T-helper 2 cell treated with Interferon-gamma antibody and Interleukin-4, amounts not matched to agents 5 μg/mL and 100 μg/mL, for 36 hours (primary cell): Measurements from ENCODE around the gene PACSIN1.

Source experiments
- DNase-seq: peaks from one replicate; pipeline ENCODE4 v3.0.0; 2021; ENCODE audit warnings: low spot score
- H3K27ac Mint-ChIP-seq: one replicate; pipeline ENCODE4 v1.8.0; 2021; ENCODE audit warnings: mild to moderate bottlenecking, mixed read lengths
- H3K27me3 Mint-ChIP-seq: one replicate; pipeline ENCODE4 v1.8.0; 2021; ENCODE audit warnings: low read depth, mixed read lengths
- H3K36me3 Mint-ChIP-seq: one replicate; pipeline ENCODE4 v1.8.0; 2021; ENCODE audit warnings: low read depth, mixed read lengths
- H3K4me1 Mint-ChIP-seq: one replicate; pipeline ENCODE4 v1.8.0; 2021; ENCODE audit warnings: low read depth, mixed read lengths
- H3K4me3 Mint-ChIP-seq: one replicate; pipeline ENCODE4 v1.8.0; 2022; ENCODE audit warnings: mild to moderate bottlenecking, moderate library complexity, mixed read lengths
- H3K9me3 Mint-ChIP-seq: one replicate; pipeline ENCODE4 v1.8.0; 2021; ENCODE audit warnings: mixed read lengths

PACSIN1 gene

GRCh38 chr6:34576286-34576955 lies 110.5 kb downstream of the PACSIN1 start:
- Mint-ChIP-seq H3K27me3 (no peaks in the 10 kb centered on the region), H3K4me1 (no peaks in the 10 kb centered on the region), H3K4me3 (no peak overlapping the region), H3K27ac (no peak overlapping the region), H3K36me3 (no peaks in the 10 kb centered on the region), H3K9me3 (no peaks in the 10 kb centered on the region)
- no peak for DNase-seq

- Mint-ChIP-seq H3K9me3 (no peaks in the 10 kb centered on the region), H3K36me3 (no peaks in the 10 kb centered on the region), H3K4me1 (no peaks in the 10 kb centered on the region), H3K27me3 (no peaks in the 10 kb centered on the region), H3K4me3 (no peak overlapping the region), H3K27ac (no peak overlapping the region)
- DNase-seq: no peak
Measured at GRCh38 chr6:34578445-34579262, 112.8 kb downstream of the PACSIN1 start.

- peaks cover 6% of the 10 kb centered on the region for H3K4me1 Mint-ChIP-seq
- H3K27me3 Mint-ChIP-seq: no peaks in the 10 kb centered on the region
- H3K9me3 Mint-ChIP-seq: no peaks in the 10 kb centered on the region
- no peak overlapping the region for H3K4me3 Mint-ChIP-seq
- H3K27ac Mint-ChIP-seq: no peak overlapping the region
- DNase-seq: no peak
- no peaks in the 10 kb centered on the region for H3K36me3 Mint-ChIP-seq
Measured at GRCh38 chr6:34580707-34581560, 115.1 kb downstream of the PACSIN1 start.

- H3K9me3 Mint-ChIP-seq: no peaks in the 10 kb centered on the region
- no peak overlapping the region for H3K27ac Mint-ChIP-seq
- H3K27me3 Mint-ChIP-seq: no peaks in the 10 kb centered on the region
- DNase-seq: no peak
- no peak overlapping the region for H3K4me3 Mint-ChIP-seq
- peaks cover 6% of the 10 kb centered on the region for H3K4me1 Mint-ChIP-seq
- H3K36me3 Mint-ChIP-seq: no peaks in the 10 kb centered on the region
Measured at GRCh38 chr6:34581561-34581920, 115.7 kb downstream of the PACSIN1 start.

GRCh38 chr6:34583461-34583860 lies 117.6 kb downstream of the PACSIN1 start:
- Mint-ChIP-seq H3K27ac (no peak overlapping the region), H3K9me3 (no peaks in the 10 kb centered on the region), H3K27me3 (no peaks in the 10 kb centered on the region), H3K36me3 (no peaks in the 10 kb centered on the region), H3K4me3 (no peak overlapping the region), H3K4me1 (peaks cover 6% of the 10 kb centered on the region)
- DNase-seq: no peak

GRCh38 chr6:34583861-34584604 lies 118.2 kb downstream of the PACSIN1 start:
- H3K4me1 Mint-ChIP-seq: peaks cover 6% of the 10 kb centered on the region

GRCh38 chr6:34584694-34585093 lies 118.8 kb downstream of the PACSIN1 start:
- H3K9me3 Mint-ChIP-seq: no peaks in the 10 kb centered on the region
- no peaks in the 10 kb centered on the region for H3K27me3 Mint-ChIP-seq
- H3K4me1 Mint-ChIP-seq: peaks cover 6% of the 10 kb centered on the region
- no peak overlapping the region for H3K4me3 Mint-ChIP-seq
- peaks cover 4% of the 10 kb centered on the region for H3K36me3 Mint-ChIP-seq
- H3K27ac Mint-ChIP-seq: peak overlapping the region; percentile 5
- no peak for DNase-seq

More at GRCh38 chr6:34583861-34584604, 118.2 kb downstream of the PACSIN1 start:
- no peaks in the 10 kb centered on the region for H3K9me3 Mint-ChIP-seq
- no peak for DNase-seq
- H3K36me3 Mint-ChIP-seq: no peaks in the 10 kb centered on the region
- H3K4me3 Mint-ChIP-seq: no peak overlapping the region
- H3K27ac Mint-ChIP-seq: peak overlapping the region; percentile 5
- no peaks in the 10 kb centered on the region for H3K27me3 Mint-ChIP-seq
